HG02938 (cell line): ENCODE data around the gene CRIM1.

Source experiments
- ATAC-seq: cut with Tn5 transposase; IDR thresholded peaks from one replicate; pipeline ENCODE4 v1.9.1; 2021; ENCODE audit warnings: mild to moderate bottlenecking, moderate library complexity; ENCODE audit not compliant: unreplicated experiment

The CRIM1 gene

DNA sequence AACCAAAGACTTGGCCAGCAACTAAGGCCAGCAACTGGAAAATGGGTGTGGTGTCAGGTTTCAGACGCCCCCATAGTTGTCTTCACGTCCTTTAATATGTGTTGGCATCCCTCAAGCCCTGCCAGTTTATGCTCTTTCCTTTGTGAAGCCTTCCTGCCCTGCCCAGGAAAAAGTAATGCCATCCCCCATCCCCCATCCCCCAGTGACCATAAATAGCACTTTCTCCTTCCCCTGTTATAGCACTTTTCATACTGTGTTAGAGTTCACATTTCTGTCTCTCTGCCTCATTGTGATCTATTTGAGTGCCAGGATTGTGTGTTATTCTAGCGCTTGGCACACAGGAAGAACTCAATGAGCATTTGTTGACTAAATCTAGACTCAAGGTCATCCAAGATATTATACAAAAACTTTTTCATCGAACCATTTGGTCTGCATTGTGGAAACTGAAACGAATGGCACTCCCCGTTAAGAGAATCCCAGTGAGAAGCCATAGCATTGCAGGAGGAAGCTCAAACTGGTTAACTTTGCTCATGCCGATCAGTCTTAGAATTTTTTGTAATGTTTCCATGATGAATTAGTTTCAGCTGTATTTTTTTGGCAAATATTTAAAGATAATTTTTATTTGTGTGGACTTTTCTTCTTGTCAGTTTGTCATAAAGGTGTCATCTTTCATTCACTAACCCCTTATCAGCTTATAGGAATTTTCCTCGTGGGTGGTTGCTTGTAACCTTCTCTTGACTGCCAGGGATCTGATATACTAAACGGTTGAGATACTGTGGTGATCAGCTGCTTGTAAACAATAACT lies 15.7 kb downstream of the CRIM1 start:
- no peak for ATAC-seq

GRCh38 chr2:36371928-36372391 lies 16.4 kb downstream of the CRIM1 start:
- ATAC-seq, result no peak

- no peak for ATAC-seq
Measured at GRCh38 chr2:36373149-36373926, 17.8 kb downstream of the CRIM1 start.

- no peak for ATAC-seq
Measured at GRCh38 chr2:36374585-36374984, 19.0 kb downstream of the CRIM1 start.

DNA sequence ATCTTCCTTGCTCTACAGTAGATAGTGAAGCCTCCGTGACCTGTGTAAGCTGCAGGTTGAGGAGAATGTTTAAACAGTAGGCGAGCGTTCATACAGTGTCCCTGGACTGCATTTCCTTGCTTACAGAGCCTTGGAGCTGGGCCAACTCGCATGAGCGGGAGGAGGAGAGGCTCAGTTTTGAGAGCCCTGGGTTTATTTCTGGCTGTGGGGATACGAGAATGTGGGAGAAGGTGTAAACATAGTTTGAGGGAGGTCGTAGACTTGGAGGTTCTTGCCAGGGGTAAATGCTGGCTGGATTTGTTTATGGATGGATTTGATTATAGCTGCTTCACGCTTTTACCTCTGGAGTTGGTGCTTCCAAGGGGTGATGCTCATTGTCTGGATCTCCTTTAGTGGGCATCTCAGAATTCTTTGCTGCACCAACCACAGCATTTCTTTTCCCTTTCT lies 20.8 kb downstream of the CRIM1 start:
- ATAC-seq, result no peak

DNA sequence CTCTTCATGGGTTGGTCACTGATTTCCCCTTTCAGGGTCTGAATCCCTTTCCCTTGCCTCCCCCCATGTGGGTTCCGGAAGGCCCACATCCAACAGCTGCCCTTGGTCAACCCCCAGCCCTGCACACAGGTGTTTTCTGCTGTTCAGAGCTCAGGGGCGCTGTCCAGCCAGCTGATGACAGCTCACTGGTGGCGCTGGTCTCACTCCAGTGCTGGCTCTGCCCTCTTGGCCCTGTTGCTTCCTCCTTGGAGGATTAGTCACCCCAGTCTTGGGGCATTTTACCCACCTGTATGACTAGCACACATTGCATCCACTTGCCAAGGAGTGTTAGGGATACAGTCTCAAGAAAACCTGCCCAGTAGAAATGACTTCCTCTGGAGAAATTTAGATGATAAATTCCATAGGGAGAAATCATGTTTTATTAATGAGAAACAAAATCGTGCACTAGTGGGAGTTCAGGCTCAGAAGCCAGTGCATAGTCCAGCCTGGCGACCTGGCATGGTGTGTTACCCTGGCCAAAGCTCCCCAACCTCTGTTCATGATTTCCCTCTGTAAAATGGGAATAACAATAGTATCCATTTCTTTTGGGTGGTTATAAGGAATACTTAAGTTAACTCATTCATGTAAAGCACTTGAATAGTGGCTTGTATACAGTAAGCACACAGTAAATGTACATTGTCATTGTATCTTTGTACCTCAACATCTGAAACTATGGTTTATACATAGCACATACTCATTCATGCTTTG lies 21.6 kb downstream of the CRIM1 start:
- no peak for ATAC-seq

DNA sequence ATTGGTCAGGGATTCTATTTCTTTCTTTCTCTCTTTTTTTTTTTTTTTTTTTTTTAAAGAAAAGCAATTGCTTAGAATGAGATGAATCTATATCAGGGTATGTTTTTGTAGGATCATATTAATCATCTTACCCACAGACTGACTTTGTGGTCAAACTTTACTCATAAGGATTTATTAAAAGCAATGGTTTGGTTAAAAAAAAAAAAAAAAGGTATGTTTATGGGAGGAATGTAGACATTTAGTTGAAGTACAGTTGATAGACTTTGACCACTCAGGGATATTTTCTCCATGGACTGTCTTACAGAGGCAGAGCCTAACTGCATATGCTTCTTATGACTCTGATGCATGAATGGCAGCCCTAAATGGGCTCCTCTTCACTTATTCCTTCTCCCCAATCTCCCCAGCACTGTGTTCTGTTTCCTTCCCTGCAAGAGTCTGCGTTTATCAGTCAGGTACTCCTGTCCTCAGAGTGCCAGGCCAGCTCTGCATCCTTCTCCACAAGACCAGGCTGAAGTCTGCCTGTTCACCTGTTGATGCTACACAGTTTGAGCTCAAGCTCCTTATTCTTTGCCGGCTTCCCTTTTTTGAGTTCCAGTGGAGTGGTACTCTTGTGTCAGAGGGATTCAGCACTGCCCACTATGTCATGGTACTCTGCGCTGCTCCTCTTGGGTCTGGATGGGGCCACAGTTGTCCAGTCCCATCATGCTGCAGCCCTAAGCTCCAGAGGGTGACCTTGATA lies 24.3 kb downstream of the CRIM1 start:
- no peak for ATAC-seq

GRCh38 chr2:36380624-36381481 lies 25.3 kb downstream of the CRIM1 start:
- ATAC-seq, result no peak

DNA sequence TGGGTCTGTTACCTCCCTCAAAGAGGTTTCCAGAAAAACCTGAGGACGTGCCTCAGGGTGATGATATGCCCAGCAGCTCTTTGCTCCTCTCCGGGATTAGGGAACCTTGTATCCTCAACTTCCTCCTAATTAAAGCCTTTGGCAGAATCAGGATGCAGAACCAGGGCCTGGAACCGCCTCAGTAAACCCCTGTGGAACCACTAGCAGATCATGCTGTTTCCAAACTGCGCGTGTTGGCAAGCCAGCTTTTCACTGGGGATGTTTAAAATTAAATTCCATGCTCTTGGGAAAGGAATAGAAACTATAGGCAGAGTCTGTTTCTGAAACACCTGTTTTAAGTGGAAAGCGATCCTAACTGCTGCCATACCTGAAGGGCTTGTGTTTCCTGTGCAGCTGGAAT lies 26.4 kb downstream of the CRIM1 start:
- ATAC-seq, result no peak

GRCh38 chr2:36382472-36382871 lies 26.9 kb downstream of the CRIM1 start:
- ATAC-seq, result no peak

- ATAC-seq, result no peak
Measured at GRCh38 chr2:36383726-36384125, 28.1 kb downstream of the CRIM1 start.

DNA sequence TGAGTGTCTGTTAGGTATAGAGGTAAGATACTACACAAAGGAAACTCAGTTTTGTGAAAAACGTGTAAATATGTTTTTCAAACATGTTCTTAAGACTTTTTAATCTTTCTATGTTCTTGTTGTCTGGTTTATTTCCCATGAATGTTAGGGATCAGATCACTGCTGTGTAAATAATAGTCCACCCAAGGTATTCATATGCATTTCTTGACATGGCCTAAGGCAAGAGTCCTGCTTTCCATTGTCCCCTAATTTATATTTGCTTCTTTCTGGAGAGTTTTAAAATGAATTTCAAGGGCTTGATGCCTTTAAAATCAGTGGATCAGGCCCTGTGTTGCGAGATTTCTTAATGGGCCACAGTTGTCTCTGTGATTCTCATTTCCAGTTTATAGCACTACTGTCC lies 28.9 kb downstream of the CRIM1 start:
- no peak for ATAC-seq

GRCh38 chr2:36385603-36386002 lies 30.0 kb downstream of the CRIM1 start:
- no peak for ATAC-seq

- no peak for ATAC-seq
Measured at GRCh38 chr2:36387258-36387916, 31.8 kb downstream of the CRIM1 start.

DNA sequence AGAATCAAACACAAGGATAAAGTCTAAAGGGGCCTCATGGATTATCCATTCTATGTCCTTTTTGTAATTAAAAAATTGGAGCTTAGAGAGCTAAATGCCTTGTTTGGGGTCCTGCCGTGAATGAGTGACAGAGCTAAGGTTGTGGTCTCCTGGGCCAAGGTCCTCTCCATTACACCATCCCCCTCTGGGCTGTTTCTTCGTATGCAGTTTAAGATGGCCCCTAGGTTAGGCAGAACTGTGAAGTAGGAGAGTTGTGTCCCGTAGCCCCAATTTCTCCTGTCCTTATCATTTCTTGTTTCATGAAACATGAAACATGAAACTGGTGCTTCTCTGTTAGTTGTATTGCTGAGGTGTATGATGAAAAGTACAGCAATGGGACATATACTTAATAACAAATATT lies 32.9 kb downstream of the CRIM1 start:
- no peak for ATAC-seq

GRCh38 chr2:36389091-36389564 lies 33.5 kb downstream of the CRIM1 start:
- no peak for ATAC-seq

GRCh38 chr2:36389577-36389976 lies 34.0 kb downstream of the CRIM1 start:
- no peak for ATAC-seq

DNA sequence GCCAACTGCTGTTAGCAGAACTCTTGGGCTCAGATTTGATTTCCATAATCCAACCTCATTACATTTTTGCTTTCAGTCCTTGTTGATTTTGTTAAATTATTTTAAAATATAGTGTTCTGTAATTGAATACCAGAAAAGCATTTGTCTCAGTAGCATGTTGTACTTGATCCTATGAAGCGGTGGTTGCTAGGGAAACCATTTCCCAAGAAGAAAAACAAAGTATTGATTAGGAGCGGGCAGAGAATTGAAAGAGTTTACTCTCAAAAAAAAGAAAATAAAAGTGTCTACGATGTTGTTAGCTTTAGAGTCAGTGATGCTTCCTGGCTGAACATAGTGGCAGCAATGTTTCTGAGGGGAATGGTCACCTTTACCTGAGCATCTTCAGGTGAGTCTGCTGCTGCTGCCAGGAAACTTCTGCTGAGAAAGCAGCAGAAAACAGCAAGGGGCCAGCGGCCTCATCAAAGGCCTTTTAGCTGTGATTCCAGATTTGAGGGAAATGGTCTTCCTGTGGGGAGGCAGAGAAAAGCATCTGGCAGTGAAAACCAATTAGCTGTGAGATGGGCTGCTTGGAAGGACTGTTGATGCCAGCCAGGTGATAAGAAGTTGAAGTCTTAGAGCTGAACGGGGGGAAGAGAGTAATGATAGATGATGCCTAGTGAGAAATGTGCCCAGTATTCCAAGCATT lies 37.1 kb downstream of the CRIM1 start:
- ATAC-seq, result no peak
